Thymus (tissue), 11 donors: ENCODE data around the gene P2RY6. TPM values are rescaled to one million over a fixed set of nuclear protein-coding genes. Genes with fewer than 3 reads are reported as not detected.

Experiments used
- DNase-seq, 9 donors: peaks; one replicate each; pipeline ENCODE4 v3.0.0-alpha.2; 2013; ENCODE audit warnings: low spot score in 9 of 9, low read depth in 6 of 9, missing footprints in 1 of 9
- H3K27ac ChIP-seq, 2 donors: one replicate each; pipeline ENCODE4 v1.5.1; 2013; ENCODE audit warnings: control low read depth in 1 of 2, low read depth in 1 of 2, low read length in 1 of 2, mild to moderate bottlenecking in 1 of 2, moderate library complexity in 1 of 2
- H3K27me3 ChIP-seq, 2 donors: one replicate each; pipeline ENCODE4 v1.5.1; 2013; ENCODE audit warnings: low read length in 1 of 2; ENCODE audit not compliant: control insufficient read depth in 2 of 2, insufficient read depth in 1 of 2
- H3K36me3 ChIP-seq, 2 donors: one replicate each; pipeline ENCODE4 v1.5.1; 2013; ENCODE audit warnings: low read length in 1 of 2, mild to moderate bottlenecking in 1 of 2, moderate library complexity in 1 of 2; ENCODE audit not compliant: control insufficient read depth in 2 of 2, insufficient read depth in 2 of 2
- H3K4me1 ChIP-seq, 2 donors: one replicate each; pipeline ENCODE4 v1.5.1; 2013; ENCODE audit warnings: low read length in 2 of 2; ENCODE audit not compliant: control insufficient read depth in 2 of 2, insufficient read depth in 2 of 2
- H3K4me3 ChIP-seq, 2 donors: one replicate each; pipeline ENCODE4 v1.5.1; 2013; ENCODE audit warnings: low read length in 2 of 2, control low read depth in 1 of 2, mild to moderate bottlenecking in 1 of 2
- H3K9me3 ChIP-seq, 2 donors: one replicate each; pipeline ENCODE4 v1.5.1; 2013; ENCODE audit warnings: low read length in 1 of 2, mild to moderate bottlenecking in 1 of 2; ENCODE audit not compliant: control insufficient read depth in 2 of 2, insufficient read depth in 1 of 2
- WGBS: extraction: QIAGEN DNeasy Blood & Tissue Kit; methylation state at CpG from one replicate; pipeline ENCODE4 v1.1.7; 2013; 5-methylcytosine and 5-hydroxymethylcytosine counted together
- polyA plus RNA-seq: library from polyadenylated mRNA; stranded (reverse); fragments of 200-250 nt; gene quantifications from one replicate; pipeline ENCODE4 v1.2.3, GENCODE V29; 2013
- total RNA-seq: library from RNA; stranded (reverse); fragments of 120-200 nt; gene quantifications from one replicate; pipeline ENCODE4 v1.2.4, GENCODE V29; 2013
- donor health status: healthy.

The P2RY6 gene
- total and polyA plus RNA-seq, 2 donors, result 1.3 to 2.9 TPM

DNA sequence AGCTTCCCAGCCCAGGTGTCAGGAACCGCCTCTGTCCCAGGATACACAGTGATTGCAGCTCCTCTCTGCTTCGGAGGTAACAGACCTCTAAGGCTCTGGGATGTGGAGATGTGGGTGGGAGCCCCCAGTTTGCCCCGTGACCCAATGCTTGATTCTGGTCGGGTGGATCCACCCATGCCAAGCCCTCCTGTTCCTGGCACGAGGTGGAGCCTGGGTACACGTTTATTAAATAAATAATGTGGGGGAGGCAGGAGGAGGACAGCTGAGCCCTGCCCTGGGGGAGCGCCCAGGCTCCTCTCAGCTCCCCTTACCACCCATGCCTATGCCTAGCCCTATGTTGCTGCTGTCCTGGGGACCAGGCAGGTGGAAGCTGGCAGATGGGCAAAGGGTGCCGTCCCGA is 52.0 kb downstream of the P2RY6 start:
- H3K4me3 ChIP-seq, result no peak overlapping the region
- WGBS, result 90% methylated on average over 9 of the region's 9 CpGs
- H3K4me1 ChIP-seq, result peaks cover 0 to 20% of the 10 kb centered on the region in 2 donors
- H3K36me3 ChIP-seq, result no peaks in the 10 kb centered on the region
- H3K27ac ChIP-seq, result no peak overlapping the region
- no peak for DNase-seq
- H3K9me3 ChIP-seq, result no peaks in the 10 kb centered on the region
- no peaks in the 10 kb centered on the region for H3K27me3 ChIP-seq

DNA sequence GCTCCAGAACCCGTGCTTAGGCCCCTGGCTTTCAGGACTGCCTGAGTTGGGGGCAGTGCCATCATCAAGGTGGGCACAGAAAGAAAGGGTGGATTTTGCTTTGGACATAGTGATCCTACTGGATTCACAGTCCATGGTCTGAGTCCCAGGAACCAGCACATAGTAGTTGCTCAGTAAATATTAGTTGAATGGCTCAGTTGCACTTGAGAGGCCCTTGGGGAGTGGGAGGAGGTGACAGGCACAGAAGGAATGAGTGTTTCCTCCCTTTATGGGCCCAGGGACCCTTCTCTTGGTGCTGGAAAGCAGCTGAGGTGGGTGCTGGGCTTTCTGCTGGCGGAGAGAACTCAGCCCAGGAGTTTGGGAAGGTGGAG is 52.5 kb downstream of the P2RY6 start:
- Histone ChIP-seq H3K27me3 (no peaks in the 10 kb centered on the region), H3K36me3 (no peaks in the 10 kb centered on the region), H3K27ac (no peak overlapping the region), H3K4me1 (peaks cover 0 to 20% of the 10 kb centered on the region in 2 donors), H3K9me3 (no peaks in the 10 kb centered on the region), H3K4me3 (no peak overlapping the region)
- no peak for DNase-seq
- WGBS, result 95% methylated on average over 2 of the region's 2 CpGs

DNA sequence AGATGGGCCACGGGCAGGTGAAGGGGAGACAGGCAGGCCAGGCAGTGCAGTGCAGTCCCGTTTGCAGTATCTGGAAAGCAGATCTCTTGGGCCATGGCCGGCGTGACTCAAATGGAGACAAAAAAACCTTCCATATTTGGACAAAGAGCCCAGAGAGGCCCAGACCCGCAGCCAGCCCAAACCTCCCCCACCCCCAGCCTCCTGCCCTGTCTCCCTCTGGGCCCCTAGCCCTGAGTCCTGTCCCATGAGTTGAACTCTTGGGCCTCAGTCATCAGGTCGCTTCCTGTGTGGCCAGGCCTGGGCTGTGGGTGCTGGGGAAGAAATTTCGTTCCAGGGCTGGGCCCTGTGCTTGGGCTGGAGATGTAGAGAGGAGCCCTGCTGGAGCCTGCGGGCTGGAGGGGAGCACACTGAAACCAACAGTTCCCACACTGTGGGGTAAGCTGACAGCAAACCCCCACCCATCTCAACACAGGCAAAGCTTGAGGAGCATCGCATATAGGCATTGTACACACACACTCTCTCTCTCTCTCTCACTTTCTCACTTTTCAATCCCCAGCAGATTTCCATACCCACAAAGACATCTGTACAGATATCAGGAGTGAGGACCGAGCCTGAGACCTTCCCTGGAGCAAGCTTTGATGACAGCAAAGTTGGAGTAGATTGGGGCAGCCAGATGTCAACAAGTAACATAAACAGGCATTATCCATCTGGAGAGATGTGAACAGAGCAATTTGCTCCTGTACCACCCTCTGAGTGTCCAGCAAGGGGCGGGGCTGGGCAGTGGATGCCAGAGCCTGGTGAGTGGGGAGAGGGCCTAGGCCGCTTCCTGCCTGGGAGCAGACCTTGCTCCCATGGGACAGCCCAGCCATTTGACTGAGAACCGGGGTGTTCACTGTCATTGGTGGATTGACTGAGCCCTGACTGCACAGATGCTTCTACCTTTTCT is 53.2 kb downstream of the P2RY6 start:
- Histone ChIP-seq H3K27me3 (no peaks in the 10 kb centered on the region), H3K9me3 (no peaks in the 10 kb centered on the region), H3K27ac (no peak overlapping the region), H3K4me3 (no peak overlapping the region), H3K36me3 (no peaks in the 10 kb centered on the region), H3K4me1 (peaks cover 0 to 20% of the 10 kb centered on the region in 2 donors)
- DNase-seq, result no peak
- 93% methylated on average over 13 of the region's 13 CpGs for WGBS

DNA sequence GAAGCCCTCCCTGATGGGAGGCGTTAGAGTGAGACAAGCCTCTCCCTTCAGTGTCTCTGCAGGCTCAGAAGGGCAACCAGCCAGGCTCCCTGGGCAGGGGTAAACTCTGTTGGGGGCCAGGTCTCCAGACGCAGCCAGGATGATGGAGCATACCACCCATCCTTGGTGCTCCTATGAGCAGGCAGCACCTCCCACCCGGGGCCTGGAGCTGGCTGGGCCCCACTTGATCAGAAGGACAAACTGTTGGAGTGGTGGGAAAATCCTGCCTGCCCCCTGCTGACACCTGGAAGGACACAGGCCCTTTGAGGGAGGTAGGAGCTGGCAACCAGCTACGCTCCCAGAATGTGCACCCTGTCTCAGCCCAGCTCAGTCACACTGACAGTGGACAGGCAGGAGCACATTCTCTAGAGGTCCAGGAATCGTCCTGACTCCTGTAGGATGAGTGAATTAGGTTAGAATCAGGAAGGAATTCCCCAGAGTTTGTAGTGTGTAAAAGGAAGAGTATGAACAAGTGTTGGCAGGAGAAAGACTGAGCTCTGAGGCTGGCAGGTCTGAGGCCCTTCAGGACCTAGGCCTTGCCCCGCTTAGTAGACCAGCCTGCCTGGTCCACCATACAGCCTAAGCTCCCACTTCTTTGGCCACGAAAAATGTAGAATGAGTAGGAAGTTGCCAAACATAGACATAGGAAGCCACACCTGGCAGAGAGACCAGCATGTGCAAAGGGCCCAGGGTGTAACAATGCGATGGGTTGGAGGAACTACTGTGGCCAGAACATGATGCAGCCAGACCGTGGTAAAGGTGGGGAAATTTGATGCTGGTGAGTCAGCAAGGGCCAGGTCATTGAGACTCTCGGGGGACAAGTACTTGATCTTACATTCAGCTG is 55.0 kb downstream of the P2RY6 start:
- 77% methylated on average over 10 of the region's 10 CpGs for WGBS
- Histone ChIP-seq H3K27ac (no peak overlapping the region), H3K4me1 (peaks cover 0 to 13% of the 10 kb centered on the region in 2 donors), H3K4me3 (no peak overlapping the region), H3K27me3 (no peaks in the 10 kb centered on the region), H3K36me3 (no peaks in the 10 kb centered on the region), H3K9me3 (no peaks in the 10 kb centered on the region)
- no peak for DNase-seq

DNA sequence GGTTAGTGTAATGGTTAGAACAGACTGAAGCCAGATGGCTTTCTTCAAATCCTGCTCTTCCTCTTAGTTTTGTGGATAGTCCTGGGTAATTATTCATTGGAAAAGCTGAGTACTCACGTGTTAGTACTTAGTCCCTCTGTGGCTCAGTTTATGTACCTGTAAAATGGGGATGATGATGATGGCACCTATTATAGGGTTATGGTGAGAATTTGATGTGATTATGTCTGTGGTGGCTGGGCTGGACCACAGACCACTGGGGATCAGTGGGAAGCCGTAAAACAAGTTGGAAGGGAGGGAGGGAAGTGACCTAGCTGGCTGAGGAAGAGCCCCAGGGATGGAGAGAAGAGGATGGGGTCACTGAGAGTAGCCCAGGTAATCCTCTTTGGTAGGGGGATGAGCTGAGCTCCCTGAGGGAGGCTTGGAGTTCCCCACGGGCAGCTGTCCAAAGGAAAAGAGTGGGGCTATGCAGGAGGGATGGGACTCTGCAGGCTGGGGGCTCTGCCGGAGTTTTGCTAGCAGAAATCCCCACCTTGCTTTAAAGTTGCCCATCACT is 55.8 kb downstream of the P2RY6 start:
- H3K4me3 ChIP-seq, result no peak overlapping the region
- H3K4me1 ChIP-seq, result peaks cover 0 to 6% of the 10 kb centered on the region in 2 donors
- no peak for DNase-seq
- H3K36me3 ChIP-seq, result no peaks in the 10 kb centered on the region
- WGBS, result 82% methylated on average over 4 of the region's 4 CpGs
- H3K27ac ChIP-seq, result no peak overlapping the region
- no peaks in the 10 kb centered on the region for H3K27me3 ChIP-seq
- H3K9me3 ChIP-seq, result no peaks in the 10 kb centered on the region

DNA sequence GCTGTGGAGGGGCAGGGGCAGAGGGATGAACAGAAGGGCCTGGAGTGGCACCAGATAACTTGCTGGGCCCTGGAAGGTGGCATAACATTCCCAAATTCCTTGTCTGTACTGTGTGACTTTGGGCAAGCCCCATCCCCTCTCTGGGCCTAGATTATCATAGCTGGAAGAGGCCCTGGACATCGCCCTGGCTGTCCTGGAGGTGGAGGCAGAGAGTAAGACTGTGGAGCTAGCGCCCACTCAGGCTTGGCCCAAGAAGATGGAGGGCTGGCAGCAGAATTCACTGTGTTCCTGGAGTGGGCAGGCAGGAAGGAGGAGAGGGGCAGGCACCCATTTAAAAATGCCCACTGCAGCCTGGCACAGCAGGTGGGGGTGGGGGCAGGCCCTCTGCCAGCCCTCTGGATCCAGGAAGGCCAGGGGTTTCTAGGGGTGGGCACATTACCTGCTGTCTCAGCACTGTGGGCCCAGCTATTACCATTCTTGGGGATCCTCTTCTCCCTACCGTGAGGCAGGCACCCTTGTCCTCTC is 58.5 kb downstream of the P2RY6 start:
- DNase-seq, result no peak
- no peaks in the 10 kb centered on the region for H3K36me3 ChIP-seq
- no peaks in the 10 kb centered on the region for H3K9me3 ChIP-seq
- H3K27ac ChIP-seq, result no peak overlapping the region
- peaks cover 0 to 10% of the 10 kb centered on the region in 2 donors for H3K4me1 ChIP-seq
- H3K27me3 ChIP-seq, result peaks cover 0 to 2% of the 10 kb centered on the region in 2 donors
- no peak overlapping the region for H3K4me3 ChIP-seq
- 93% methylated on average over 3 of the region's 3 CpGs for WGBS

DNA sequence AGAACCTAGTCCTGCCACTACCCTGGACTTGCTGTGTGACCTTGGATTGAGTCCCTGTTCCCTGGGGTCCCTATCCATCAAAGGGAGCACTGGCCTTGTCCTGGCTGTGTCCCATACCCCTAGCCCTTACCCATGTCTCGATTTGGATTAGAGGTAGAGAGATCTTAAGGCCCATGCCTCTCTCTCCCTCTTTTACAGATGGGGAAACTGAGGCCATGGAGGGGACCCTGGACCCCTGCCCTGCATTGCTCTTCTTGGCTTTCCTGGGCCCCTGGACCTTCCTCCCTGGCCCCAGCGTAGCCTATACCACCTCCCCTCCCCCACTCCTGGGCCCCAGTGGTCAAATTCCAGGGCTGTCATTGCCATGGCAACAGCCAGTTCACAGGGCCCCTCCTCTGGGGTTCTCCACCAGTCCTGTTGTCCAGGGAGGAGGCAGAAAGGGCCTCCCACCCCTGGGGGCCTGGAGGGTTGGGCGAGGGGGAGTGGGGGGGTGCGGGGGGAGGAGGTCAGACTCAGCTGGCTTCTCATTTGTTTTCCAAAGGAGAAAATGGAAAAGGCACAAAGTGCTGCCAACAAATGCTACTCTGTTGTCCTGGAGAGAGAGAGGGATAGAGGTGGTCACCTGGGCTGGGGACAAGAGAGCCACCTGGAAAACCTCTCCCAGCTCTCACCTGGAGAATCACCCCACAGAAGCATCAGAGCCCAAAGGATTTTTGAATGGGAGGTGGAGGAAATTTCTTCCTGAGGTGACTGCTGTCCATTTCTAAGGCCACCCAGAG is 59.2 kb downstream of the P2RY6 start:
- 95% methylated on average over 4 of the region's 4 CpGs for WGBS
- no peak overlapping the region for H3K4me3 ChIP-seq
- H3K27me3 ChIP-seq, result peaks cover 0 to 2% of the 10 kb centered on the region in 2 donors
- no peak overlapping the region for H3K27ac ChIP-seq
- H3K4me1 ChIP-seq, result peaks cover 0 to 10% of the 10 kb centered on the region in 2 donors
- H3K36me3 ChIP-seq, result no peaks in the 10 kb centered on the region
- H3K9me3 ChIP-seq, result no peaks in the 10 kb centered on the region
- no peak for DNase-seq

DNA sequence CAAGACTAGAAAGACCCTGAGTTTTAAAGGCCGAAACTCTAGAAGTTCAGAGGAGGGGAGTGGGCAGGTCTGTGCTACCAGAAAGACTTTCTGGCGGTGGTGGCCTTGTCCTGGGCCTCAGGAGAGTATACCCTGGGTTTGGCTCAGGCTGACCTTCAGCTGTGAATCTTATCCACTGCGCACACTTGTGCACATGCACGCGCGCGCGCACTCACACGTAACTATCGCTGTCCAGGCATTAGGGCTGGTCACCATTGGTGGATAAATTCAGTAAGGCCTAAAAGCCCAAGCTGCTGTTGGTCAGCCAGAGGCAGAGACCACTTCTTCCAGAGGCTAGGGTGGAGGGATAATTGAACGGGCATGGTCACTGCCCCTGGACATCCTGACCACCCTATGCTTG is 61.0 kb downstream of the P2RY6 start:
- H3K4me1 ChIP-seq, result peaks cover 0 to 10% of the 10 kb centered on the region in 2 donors
- H3K27ac ChIP-seq, result no peak overlapping the region
- no peaks in the 10 kb centered on the region for H3K9me3 ChIP-seq
- H3K27me3 ChIP-seq, result peaks cover 0 to 6% of the 10 kb centered on the region in 2 donors
- no peak overlapping the region for H3K4me3 ChIP-seq
- 98% methylated on average over 11 of the region's 11 CpGs for WGBS
- no peaks in the 10 kb centered on the region for H3K36me3 ChIP-seq
- no peak for DNase-seq
